SK-N-SH (cell line): Measurements from ENCODE around the gene MBTPS1.

Experiments used
- EP300 ChIP-seq, 2 experiments: IDR thresholded peaks; 2 replicates each; pipeline versions ENCODE4 v1.4.0 to v1.6.1; 2012; ENCODE audit warnings: borderline replicate concordance in 1 of 2, low read depth in 1 of 2, low read length in 1 of 2
- TCF12 ChIP-seq: IDR thresholded peaks from 2 replicates; pipeline ENCODE4 v1.4.0; 2012

DNA sequence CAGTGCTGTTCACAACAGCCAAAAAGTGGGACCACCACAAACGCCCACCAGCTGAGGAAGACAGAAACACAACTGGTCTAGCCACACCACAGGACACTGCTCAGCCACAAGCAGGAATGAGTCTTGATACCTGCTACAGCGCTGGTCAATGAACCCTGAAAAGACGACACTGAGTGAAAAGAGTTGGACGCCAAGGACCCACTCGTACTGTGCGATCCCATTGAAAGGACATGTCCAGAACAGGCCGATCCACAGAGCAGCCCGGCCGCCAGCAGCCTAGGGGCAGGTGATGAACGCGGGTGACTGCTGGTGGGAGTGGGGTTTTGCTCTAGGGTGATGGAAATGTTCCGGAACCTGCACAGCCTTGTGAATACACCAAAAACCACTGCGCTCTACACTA, 63.5 kb downstream of the MBTPS1 start:
- TF ChIP-seq TCF12 (no peak), EP300 (IDR thresholded peaks at IDR 0.05; ENCODE audit: borderline replicate concordance in 1 of 2, low read depth in 1 of 2, low read length in 1 of 2) (no peak)
